HG03025 (cell line): ENCODE data around the gene ANXA6.
A peak's percentile ranks its signal among the peaks of the same experiment; 100 is the strongest.

Experiments
- ATAC-seq: cut with Tn5 transposase; IDR thresholded peaks from one replicate; pipeline ENCODE4 v1.9.1; 2021; ENCODE audit warnings: mild to moderate bottlenecking, moderate library complexity; ENCODE audit not compliant: unreplicated experiment, low FRiP score

The ANXA6 gene

DNA sequence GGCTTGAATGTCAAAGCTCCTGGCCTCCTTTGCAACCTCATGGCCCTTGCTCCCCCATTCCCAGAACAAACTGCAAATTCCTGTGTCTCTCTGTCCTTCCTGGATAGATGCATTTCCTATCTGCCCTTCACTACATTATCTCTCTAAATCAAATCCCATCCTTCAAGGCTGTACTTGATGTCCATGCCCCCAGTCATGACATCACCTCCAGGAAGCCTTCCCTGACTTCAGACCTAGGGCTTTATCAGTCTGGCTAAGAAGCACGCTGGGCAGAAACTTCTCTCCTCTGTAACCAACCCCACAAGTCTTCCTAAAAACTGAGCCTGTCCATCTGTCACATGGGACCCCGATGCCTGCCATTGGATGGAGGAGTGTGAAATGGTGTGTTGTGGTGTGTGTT is 51.1 kb downstream of the ANXA6 start:
- ATAC-seq: no peak

DNA sequence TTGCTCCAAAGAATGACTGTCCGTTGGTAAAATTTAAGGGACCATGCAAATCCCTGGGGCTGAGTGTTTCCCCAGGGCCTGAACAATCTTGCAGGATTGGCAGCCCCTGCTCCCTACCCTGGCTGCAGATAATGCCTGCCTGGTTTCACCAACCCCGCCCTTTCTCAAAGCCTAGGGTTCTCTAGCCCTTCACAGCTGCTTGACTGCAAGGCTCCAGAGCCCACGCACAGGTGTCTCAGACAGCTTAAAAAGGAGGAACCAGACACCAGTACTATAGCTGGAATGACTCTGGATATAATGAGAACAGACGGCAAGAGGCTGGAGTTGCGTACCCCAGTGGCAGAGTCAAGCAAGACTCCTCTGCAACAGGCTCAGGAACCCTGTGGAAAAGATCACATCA is 51.5 kb downstream of the ANXA6 start:
- no peak for ATAC-seq

DNA sequence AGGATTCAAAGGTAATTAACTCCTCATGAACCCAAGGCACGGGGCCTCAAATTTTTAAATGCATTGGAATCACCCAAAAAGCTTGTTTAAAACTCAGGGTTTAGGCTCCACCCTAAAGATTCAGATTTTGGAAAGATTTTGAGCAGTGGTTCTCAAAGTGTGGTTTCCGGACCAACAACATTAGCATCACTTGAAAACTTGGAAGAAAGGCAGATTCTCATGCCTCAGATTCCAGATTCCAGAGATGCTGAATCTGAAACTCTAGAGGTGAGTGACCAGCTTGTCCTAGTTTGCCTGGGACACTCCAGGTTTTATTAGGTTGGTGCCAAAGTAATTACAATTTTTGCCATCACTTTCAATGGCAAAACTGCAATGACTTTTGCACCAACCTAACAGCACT is 52.0 kb downstream of the ANXA6 start:
- no peak for ATAC-seq

DNA sequence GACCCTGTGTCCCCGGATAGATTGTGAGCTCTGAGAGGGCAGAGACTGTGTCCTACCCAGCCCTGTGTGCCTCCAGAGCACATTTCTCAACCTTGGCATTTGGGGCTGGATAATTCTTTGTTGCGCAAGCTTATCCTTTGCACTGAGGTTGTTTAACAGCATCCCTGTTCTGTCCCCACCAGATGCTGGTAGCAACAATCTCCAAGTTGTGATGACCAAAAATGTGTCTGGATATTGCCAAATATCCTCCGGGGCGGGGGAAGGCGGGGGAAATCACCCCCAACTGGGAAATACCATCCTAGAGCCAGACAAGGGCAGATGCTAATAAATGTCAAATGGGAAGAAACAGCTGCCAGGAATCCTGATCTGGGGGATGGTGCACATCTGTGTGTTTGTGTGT is 52.8 kb downstream of the ANXA6 start:
- ATAC-seq: no peak

DNA sequence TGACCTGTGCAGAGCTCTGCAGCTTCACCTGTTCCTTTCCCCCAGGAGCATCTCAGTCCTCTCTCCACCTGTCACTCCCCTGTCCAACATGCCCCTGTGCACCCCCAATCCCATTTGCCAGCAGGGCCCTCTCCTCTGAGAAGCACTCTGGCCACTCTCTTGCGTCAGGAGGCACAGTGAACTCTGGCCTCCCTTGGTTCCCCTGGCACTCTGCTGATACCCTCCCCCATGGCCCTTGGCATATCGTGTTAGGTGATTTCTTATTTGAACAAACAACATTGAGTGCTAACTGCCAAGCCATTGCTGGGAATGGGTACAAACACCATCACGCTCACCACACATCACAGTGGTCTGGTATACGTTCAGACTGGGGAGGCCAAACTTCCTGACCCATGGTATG is 55.8 kb downstream of the ANXA6 start:
- no peak for ATAC-seq

DNA sequence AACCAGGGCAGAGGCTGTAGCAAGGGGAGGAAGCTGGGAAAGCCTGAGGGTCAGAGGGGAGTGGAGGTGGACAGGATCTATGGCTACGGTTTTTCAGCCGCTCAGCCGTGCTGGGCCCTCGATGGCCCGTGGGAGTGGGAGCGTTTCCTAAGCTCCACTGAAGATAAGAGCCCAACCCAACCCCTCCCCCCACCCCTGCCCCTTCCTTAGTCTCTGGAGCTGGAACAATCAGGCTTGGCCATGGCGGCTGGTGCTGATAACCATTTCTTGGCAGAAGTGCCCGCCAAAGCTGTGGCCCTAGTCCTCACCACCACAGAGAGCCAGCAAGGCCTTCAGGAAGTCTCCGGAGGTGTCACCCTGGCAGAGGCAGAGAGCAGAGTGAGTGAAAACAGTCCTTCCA is 56.4 kb downstream of the ANXA6 start:
- no peak for ATAC-seq

DNA sequence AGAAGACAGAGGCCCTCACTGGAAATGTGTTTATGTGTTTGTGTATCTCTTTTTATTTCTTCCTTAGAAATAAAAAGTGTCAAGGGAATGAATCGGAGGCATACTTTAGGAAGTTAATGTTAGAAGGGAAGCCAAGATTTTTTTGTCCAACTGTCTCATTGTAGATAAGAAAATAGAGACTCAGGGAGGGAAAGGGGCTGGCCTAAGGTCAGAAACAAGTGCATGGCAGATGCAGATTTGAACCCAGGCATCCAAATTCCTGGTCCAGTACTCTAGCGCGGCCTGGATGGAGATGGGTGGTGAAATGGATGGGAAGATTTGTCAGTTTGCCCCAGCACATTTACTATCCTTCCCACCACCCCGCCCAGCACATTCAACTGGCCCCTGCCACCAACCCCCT is 56.9 kb downstream of the ANXA6 start:
- no peak for ATAC-seq

DNA sequence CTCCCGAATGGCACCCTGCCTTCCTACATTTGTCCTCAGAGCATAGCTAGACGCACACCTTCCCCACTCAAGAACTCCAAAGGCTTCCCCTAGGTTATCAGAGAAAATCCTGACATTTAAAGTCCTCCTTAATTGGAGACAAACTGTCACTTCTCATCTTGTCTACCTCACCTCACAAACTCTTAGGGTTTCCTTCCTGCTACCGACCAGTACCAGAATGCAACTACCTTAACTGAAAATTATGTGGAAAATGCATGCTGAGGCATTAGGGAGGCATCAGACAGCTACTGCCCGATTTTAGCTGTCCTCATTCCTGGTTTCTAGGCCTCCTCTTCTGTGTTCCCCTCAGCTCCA is 58.8 kb downstream of the ANXA6 start:
- ATAC-seq: no peak

DNA sequence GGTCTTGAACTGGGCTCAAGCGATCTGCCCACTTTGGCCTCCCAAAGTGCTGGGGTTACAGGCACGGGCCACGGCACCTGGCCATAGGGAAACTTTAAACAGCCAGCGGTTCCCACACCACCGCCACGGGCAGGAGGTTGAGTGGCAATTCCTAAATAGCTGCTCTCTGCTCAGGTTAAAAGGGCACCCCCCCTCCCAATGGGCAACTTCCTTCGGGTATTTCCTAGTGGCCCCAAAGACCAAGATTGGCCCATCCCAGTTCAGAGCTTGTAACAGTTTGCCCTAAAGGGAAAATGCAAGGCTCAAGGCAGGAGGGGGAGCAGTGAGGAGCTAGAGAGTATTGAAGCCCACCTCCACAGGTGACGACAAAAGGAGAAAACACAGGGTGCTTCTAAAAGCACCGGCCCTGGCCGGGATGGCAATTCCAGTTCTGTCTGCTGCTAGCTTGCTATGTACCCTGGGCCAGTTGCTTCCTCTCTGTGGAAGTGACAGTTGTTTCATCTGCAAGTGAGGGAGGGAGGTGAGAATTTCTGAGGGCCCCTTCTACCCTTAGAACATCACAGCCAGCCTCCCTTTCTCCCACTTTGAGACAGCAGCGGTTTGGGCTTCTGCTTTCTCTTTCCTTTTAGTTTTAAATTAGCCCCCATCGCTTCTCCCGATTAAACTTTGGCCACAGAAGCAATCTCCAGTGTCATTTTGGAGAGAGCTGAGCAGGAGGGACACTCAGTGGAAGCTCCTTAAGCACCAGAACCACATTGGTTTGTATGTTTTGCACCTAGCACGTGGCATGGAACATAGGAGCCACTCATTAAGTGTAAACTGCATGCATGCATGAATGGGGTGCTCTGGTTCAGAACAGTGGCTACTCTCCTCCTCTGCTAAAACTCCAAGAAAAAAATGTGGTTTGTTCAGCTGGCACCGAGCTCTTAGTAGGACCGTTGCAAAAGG is 59.5 kb downstream of the ANXA6 start:
- ATAC-seq: peak; percentile 40

DNA sequence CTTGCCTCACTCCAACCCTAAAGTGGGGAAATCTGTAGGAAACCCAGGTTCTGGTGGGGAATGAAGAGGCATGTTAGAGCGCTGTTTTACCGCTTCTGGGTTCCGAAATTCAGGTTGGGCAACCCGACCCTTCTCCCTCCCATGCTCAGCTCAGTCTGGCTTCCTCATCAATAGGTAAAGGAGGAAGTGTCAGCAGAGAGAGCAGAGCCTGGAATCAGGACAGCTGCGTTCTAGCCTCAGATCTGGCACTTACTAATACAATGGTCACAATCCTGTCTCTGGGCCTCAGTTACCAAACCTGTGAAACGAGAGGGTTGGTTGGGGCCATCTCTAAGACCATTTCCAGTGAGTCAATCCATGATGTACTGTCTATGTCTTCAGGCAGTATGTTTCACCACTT is 60.5 kb downstream of the ANXA6 start:
- no peak for ATAC-seq

DNA sequence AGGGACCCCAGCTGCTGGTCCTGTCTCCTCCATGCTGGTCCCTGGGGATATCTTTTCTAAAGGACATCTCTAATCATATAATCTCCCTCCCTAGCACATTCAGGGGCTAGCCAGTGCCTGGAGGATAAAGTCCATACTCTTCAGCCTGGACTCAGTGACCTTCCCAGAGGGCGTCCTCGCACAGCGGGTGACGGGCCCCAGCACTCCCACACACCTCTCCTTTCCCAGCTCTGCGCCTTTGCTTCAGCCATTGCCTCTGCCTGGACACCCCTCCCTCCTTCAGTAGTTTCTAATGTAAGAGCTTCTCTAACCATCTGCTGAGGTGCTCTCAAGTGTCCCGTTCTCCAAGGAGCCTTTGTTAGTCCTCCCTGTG is 61.6 kb downstream of the ANXA6 start:
- ATAC-seq: no peak

DNA sequence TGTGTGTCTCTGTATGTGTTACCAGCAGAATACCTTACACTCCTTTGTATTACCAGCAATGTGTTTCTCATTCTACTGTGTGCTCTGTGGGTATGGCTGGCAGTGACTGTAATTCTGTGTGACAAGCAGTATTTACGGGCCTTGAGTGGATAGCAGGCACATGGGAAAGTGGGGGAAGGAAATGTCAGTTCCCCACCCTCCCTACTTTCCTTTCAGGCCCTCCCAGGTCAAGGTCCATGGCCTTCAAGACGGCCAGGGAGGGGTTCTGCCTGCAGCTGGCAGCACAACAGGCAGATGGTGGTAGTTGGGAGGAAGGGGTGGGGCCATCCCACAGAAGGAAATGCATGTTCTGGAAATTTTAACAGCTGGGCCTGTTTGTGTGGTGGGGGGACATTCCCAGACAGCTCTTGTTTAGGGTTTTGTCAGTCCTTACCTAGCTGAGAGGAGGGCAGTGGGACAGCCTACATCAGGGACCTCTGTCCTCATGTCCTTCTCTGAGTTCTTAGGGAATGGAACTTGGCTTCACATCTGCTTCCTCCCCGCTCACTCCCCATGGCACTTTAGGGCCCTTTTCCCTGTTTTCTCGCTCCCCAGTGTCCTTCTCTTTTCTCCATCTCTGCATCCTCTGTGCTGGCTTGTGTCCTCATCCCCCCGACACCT is 62.1 kb downstream of the ANXA6 start:
- no peak for ATAC-seq

DNA sequence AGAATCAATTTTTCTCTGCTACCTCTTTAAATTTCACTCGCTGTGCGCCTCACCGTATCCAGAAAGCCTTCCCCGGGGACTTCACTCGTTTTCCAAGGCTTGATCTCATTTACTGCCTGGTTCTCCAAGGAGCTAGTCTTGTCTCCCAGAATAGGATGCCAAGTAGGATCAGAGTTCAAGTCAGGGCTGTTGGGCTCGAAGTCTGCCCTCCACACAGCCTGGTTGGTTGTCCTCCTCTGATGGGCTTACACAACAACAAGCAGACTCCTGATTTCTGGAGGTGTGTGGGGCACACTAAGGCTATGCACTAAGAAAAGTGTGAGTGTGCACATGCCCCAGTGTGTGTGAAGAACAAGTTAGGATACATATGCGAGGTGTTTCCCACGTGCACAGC is 62.7 kb downstream of the ANXA6 start:
- no peak for ATAC-seq

DNA sequence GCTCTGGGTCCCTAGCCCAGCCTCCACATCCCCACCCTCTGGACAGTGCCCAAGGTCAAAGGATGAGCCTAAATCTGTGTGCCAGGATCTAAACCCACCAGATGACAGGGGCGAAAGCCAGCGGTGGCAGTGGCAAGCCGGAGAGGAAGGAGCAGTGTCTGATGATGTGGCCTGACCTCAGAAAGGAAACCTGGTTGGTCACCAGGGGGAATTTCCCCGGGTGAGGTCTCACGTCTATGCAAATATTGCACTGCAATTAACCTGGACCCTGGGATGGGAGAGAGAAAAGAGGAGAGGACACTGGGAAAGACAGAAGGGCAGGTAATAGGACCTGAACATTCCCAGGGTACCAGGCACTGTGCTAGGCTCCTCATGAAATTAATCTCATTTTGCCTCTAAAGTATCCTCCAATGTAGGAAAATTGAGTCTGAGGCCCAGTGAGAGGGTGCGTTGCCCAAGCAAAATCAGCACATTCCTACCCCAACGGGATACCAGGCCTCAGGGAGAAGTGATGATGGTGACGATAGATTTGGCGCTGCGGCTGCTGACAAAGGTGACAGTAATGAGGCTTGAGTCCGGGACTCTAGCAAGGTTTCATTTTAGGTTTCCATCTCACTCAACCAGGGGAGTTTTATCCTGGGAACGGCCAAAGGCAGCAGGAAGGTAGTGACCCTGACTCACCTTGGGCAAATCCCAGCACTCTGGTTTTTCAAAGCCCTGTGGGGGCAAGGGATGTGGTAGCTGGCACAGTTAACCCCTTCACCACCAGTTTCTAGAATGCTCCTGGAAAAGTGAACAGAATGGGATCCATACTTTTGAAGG is 63.3 kb downstream of the ANXA6 start:
- peak; percentile 75 for ATAC-seq

DNA sequence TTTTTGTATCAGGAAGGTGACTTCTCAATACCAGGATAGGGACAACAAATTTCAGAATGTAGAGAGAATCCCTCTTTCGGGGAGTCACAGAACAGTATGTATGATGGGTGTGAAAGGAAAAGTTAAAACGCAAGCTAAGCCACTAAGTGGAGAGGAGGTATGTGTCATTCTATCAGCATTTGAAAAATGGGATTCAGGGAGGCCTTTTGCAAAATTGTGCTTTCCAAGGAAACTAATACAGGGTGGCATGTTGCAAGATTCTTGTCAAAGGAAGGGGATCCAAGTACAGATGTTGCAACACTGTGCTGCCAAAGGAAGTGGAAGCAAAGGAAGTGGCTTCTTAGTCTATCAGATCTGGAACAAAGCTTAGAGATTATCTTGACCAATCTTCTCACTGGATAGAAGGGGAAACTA is 64.1 kb downstream of the ANXA6 start:
- peak; percentile 5 for ATAC-seq

DNA sequence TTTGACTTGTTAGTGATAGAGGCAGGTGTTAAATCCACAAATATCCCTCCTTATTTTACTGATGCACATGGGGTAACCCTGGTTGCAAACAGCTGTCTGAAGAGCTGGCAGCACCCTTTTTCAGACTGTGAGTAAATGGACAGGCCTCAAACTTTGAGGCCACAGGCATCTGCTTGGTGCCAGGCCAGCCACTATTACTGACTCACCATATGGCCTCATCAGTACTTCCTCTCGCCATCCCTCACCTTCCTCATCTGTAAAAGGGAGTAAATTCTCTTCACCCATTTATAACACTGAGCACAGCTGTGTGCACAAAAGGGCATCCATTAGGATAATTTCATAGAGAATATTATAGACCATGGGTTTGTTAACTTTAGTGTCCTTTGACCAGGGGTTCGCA is 64.8 kb downstream of the ANXA6 start:
- no peak for ATAC-seq

DNA sequence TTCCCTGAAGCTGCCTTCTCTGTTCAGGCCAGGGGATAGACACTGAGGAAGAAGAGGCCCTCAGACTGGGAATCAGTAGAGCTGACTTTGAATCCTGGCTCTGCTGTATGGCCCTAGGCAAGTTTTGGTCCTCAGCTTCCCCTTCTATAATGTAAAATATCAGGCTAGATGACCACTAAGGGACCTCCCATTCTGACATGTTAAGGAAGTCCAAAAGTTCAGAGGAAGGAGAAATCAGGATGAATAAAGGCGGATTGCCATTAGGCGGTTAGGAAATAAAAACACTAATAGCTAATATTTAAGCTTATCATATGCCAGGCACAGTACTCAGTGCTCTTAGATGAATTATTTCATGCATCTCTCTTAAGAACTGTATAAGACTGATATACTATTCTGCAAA is 67.9 kb downstream of the ANXA6 start:
- ATAC-seq: no peak

DNA sequence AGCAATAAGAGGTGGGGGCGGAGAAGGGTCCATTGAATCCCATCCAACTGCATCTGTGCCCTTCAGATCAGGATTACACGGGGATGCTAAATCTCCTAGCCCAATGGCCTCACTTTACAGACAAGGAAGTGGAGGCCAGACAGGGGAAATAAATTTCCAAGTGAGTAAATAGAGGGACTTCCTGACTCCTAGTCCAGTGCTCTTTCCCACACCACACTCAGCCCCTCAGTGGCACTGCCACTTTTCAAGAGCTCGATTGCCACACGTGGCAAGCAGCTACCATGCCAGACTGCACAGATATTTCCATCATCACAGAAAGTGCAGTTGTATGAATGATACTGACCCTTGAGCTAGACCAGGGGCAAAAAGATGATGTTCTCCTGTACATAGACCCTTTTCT is 68.6 kb downstream of the ANXA6 start:
- no peak for ATAC-seq

DNA sequence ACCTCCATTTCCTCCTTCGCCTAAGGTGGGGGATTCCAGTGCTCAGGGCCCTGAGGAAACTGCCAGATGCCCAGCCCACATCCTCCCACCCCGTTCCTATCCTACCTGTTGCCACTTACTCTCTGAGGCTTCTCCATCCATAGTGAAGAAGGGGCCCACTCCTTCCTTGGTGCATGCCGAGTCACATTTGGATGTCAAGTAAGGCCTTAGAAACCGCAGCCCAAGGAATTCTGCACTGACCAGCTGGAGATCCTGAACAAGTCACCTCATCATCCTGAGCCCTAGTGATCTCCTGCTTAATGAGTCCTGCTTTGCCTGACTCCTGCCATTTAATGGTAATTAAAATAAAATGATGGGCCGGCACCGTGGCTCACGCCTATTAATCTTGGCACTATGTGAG is 70.1 kb downstream of the ANXA6 start:
- no peak for ATAC-seq

DNA sequence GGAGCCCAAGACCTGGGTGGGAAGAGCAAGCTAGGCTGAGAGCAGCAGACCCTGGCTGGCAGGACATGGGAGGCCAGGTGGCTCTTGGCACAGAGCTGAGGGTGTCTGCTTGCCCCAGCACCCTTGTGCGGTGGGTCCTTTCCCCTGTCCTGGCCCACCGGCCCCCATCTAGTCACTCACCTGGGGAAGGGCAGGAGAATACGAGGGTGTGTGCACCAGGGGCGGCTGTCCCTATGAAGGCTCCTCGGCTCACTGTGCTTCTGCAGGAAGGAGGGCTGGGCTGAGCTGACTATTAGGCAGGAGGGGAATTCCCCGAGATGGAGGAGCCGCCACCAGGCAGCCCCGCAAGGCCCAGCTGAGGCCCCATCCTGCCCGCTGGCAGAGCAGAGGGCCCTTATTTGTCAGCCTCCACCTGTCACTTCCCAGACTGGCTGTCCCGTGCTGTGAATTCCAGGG is 70.6 kb downstream of the ANXA6 start:
- peak; percentile 58 for ATAC-seq

DNA sequence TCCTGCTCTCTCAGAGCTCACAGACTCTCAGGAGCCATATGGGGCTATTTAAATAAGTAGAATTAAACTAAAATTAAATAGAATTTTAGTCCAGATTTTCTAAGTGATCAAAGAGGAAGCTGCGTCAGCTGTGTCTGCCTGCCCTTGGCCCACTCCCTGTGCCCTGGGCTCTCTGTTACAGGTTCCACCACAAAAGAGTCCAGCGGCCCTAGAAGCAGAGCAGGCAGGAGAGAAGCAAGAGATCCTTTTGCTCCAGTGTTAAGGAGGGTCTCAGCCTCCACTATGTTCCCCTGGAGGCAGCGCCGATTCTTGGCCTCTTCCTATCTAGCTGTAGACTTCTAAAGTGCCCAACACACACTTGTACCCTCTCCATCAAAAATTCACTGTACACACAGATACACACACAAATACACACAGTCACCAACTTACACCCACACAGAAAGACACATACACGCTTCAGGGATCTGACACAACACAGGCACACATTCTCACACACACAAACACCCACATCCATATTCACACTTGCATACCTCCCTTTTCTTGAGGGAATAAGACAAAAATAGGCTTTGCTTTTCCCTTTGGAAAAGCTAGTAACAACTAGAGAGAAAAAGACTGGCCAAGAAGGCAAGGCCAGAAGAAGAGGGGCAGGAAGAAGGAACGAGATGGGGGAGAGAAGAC is 71.2 kb downstream of the ANXA6 start:
- no peak for ATAC-seq
